Activated gamma-delta T cell treated with anti-CD3 and anti-CD28 coated beads, Interleukin-2, amount 50 U/mL, for 16 hours (primary cell): Measurements from ENCODE around the gene PAFAH1B1.
"Not testable (repeated sequence)": the region's sequence is repeated elsewhere in the genome, so short reads cannot be mapped to it uniquely, and the experiment has no call there.

Experiments used
- DNase-seq: peaks from one replicate; pipeline ENCODE4 v3.0.0-alpha.2; 2020; ENCODE audit warnings: low read depth

Gene PAFAH1B1

GRCh38 chr17:2635675-2636074, 42.2 kb downstream of the PAFAH1B1 start:
- no peak for DNase-seq

GRCh38 chr17:2636169-2636930, 42.9 kb downstream of the PAFAH1B1 start:
- DNase-seq, result no peak

GRCh38 chr17:2637422-2637821, 44.0 kb downstream of the PAFAH1B1 start:
- DNase-seq, result no peak

GRCh38 chr17:2644971-2645370, 51.5 kb downstream of the PAFAH1B1 start:
- DNase-seq, result no peak

GRCh38 chr17:2647957-2648356, 54.5 kb downstream of the PAFAH1B1 start:
- DNase-seq, result no peak

GRCh38 chr17:2649191-2649590, 55.7 kb downstream of the PAFAH1B1 start:
- no peak for DNase-seq

- DNase-seq, result not testable (repeated sequence)
These were observed 59.5 kb downstream of the PAFAH1B1 start for GRCh38 chr17:2652911-2653310.

GRCh38 chr17:2655546-2655945, 62.1 kb downstream of the PAFAH1B1 start:
- no peak for DNase-seq

- DNase-seq, result no peak
These were observed 62.8 kb downstream of the PAFAH1B1 start for GRCh38 chr17:2656283-2656682.

GRCh38 chr17:2659337-2659736, 65.9 kb downstream of the PAFAH1B1 start:
- DNase-seq, result not testable (repeated sequence)

- not testable (repeated sequence) for DNase-seq
These were observed 67.0 kb downstream of the PAFAH1B1 start for GRCh38 chr17:2660410-2660809.

- DNase-seq, result no peak
These were observed 78.6 kb downstream of the PAFAH1B1 start for GRCh38 chr17:2672026-2672425.

- not testable (repeated sequence) for DNase-seq
These were observed 85.8 kb downstream of the PAFAH1B1 start for GRCh38 chr17:2679247-2679646.

GRCh38 chr17:2680961-2681360, 87.5 kb downstream of the PAFAH1B1 start:
- no peak for DNase-seq

- DNase-seq, result no peak
These were observed 88.2 kb downstream of the PAFAH1B1 start for GRCh38 chr17:2681650-2682049.

- DNase-seq, result no peak
These were observed 88.9 kb downstream of the PAFAH1B1 start for GRCh38 chr17:2682176-2682938.

- DNase-seq, result no peak
These were observed 90.5 kb downstream of the PAFAH1B1 start for GRCh38 chr17:2683912-2684311.

GRCh38 chr17:2684549-2684948, 91.1 kb downstream of the PAFAH1B1 start:
- DNase-seq, result no peak

GRCh38 chr17:2685696-2686095, 92.2 kb downstream of the PAFAH1B1 start:
- DNase-seq, result no peak

GRCh38 chr17:2687074-2687418, 93.6 kb downstream of the PAFAH1B1 start:
- DNase-seq, result no peak

- no peak for DNase-seq
These were observed 95.2 kb downstream of the PAFAH1B1 start for GRCh38 chr17:2688351-2689342.
